ENCODE data around the gene ZNF286A.

Gene ZNF286A

DNA sequence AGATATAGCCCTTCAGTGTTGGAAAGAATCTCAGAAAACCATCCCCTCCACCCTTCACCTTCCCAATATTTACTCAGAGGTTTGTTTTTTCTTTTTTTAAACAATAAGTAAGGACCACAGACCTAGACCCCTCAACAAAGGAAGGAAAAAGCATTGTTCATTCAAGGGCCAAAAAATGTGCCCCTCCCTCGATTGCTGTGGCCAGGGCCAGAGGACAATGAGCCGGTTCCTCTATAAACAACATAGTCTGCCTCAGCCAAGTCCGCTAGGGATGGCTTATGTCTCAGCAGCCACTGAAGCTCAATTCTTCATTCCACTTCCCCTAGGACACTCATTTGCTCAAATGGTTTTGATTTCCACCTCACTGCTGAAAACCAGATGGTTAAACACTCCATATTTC, 39.5 kb upstream of the ZNF286A start:
- no peak overlapping the region for H2BK15ac ChIP-seq (ENCODE audit: low read depth, poor library complexity, severe bottlenecking)
- H2BK120ac ChIP-seq (ENCODE audit: low read depth, low read length), result no peak overlapping the region
- H4K8ac ChIP-seq (ENCODE audit: low read length), result no peak overlapping the region
- H2AK5ac ChIP-seq (ENCODE audit: low read length, severe bottlenecking), result no peak overlapping the region
- no peak overlapping the region for H2BK12ac ChIP-seq (ENCODE audit: low read length in 2 of 2)
- no peak for DNase-seq
- H3K36me3 ChIP-seq (ENCODE audit: control insufficient read depth in 1 of 2, insufficient read depth in 2 of 2, low read depth in 1 of 2, low read length in 2 of 2), result peaks cover 8 to 18% of the 10 kb centered on the region in 2 experiments
- no peak overlapping the region for H3K18ac ChIP-seq (ENCODE audit: low read depth in 1 of 2, low read length in 2 of 2)
- no peak overlapping the region for H4K91ac ChIP-seq (ENCODE audit: low read length)
- no peak overlapping the region for H2BK5ac ChIP-seq (ENCODE audit: low read depth, low read length, poor library complexity, severe bottlenecking)
- H3K23ac ChIP-seq (ENCODE audit: low read length in 2 of 2), result no peak overlapping the region
- no peak overlapping the region for H3K27ac ChIP-seq (ENCODE audit: low read length, poor library complexity, severe bottlenecking)
- H3K4me2 ChIP-seq (ENCODE audit: low read length, poor library complexity, severe bottlenecking), result no peak overlapping the region
- no peak overlapping the region for H2AFZ ChIP-seq (ENCODE audit: low read depth, low read length)
- peaks cover 10% of the 10 kb centered on the region for H3K4me1 ChIP-seq (ENCODE audit: control insufficient read depth, insufficient read depth, low read depth, low read length)
- no peaks in the 10 kb centered on the region for H3K9me3 ChIP-seq (ENCODE audit: control insufficient read depth, low read length)
- WGBS, result 91% methylated on average over 3 of the region's 3 CpGs
- peaks cover 2% of the 10 kb centered on the region for H3K79me1 ChIP-seq (replicated peaks; ENCODE audit: low read length, poor library complexity, severe bottlenecking)
- H3K9ac ChIP-seq (ENCODE audit: low read length), result no peak overlapping the region
- no peak overlapping the region for H3K4ac ChIP-seq (ENCODE audit: low read depth in 1 of 2, low read length in 2 of 2)
- H3K27me3 ChIP-seq (ENCODE audit: control insufficient read depth in 1 of 2, insufficient read depth in 1 of 2, low read length in 2 of 2), result no peaks in the 10 kb centered on the region
- no peak overlapping the region for H3K4me3 ChIP-seq (ENCODE audit: insufficient read depth in 1 of 2, low read depth in 1 of 2, low read length in 2 of 2)
- no peak overlapping the region for H3K14ac ChIP-seq (ENCODE audit: low read length in 2 of 2)

DNA sequence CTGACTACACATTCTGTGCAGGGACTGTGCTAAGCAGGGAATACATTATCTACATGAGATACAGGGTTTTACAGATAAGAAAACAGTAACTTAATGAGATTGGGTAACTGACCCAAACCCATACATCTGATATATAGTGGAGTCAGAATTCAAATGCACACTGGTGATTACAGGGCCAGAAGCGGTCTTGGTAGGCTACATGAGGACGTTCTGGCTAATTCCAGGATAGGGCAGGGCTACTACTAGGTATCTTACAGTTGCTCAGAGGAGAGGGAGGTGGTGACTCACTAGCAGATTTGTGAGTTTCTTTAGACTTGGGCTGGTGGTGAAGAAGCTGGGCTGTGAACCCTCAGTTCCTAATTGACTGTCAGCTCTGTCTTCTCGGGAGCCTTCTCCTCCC, 36.9 kb upstream of the ZNF286A start:
- H3K9ac ChIP-seq (ENCODE audit: low read length), result no peak overlapping the region
- no peaks in the 10 kb centered on the region for H3K27me3 ChIP-seq (ENCODE audit: control insufficient read depth in 1 of 2, insufficient read depth in 1 of 2, low read length in 2 of 2)
- no peak for DNase-seq
- peak overlapping the region in 1 of 2 experiments; percentile 19 for H3K23ac ChIP-seq (ENCODE audit: low read length in 2 of 2)
- H3K18ac ChIP-seq (ENCODE audit: low read depth in 1 of 2, low read length in 2 of 2), result no peak overlapping the region
- H3K9me3 ChIP-seq (ENCODE audit: control insufficient read depth, low read length), result no peaks in the 10 kb centered on the region
- H2AFZ ChIP-seq (ENCODE audit: low read depth, low read length), result no peak overlapping the region
- no peak overlapping the region for H2AK5ac ChIP-seq (ENCODE audit: low read length, severe bottlenecking)
- H3K4me3 ChIP-seq (ENCODE audit: insufficient read depth in 1 of 2, low read depth in 1 of 2, low read length in 2 of 2), result no peak overlapping the region
- H3K79me1 ChIP-seq (replicated peaks; ENCODE audit: low read length, poor library complexity, severe bottlenecking), result peaks cover 2% of the 10 kb centered on the region
- no peak overlapping the region for H2BK12ac ChIP-seq (ENCODE audit: low read length in 2 of 2)
- H3K27ac ChIP-seq (ENCODE audit: low read length, poor library complexity, severe bottlenecking), result no peak overlapping the region
- no peak overlapping the region for H3K4me2 ChIP-seq (ENCODE audit: low read length, poor library complexity, severe bottlenecking)
- peaks cover 8 to 18% of the 10 kb centered on the region in 2 experiments for H3K36me3 ChIP-seq (ENCODE audit: control insufficient read depth in 1 of 2, insufficient read depth in 2 of 2, low read depth in 1 of 2, low read length in 2 of 2)
- H2BK120ac ChIP-seq (ENCODE audit: low read depth, low read length), result no peak overlapping the region
- no peak overlapping the region for H2BK15ac ChIP-seq (ENCODE audit: low read depth, poor library complexity, severe bottlenecking)
- H2BK5ac ChIP-seq (ENCODE audit: low read depth, low read length, poor library complexity, severe bottlenecking), result no peak overlapping the region
- H4K8ac ChIP-seq (ENCODE audit: low read length), result no peak overlapping the region
- H3K4me1 ChIP-seq (ENCODE audit: control insufficient read depth, insufficient read depth, low read depth, low read length), result peaks cover 7% of the 10 kb centered on the region
- 96% methylated on average over 3 of the region's 3 CpGs for WGBS
- H4K91ac ChIP-seq (ENCODE audit: low read length), result no peak overlapping the region
- no peak overlapping the region for H3K14ac ChIP-seq (ENCODE audit: low read length in 2 of 2)
- no peak overlapping the region for H3K4ac ChIP-seq (ENCODE audit: low read depth in 1 of 2, low read length in 2 of 2)

DNA sequence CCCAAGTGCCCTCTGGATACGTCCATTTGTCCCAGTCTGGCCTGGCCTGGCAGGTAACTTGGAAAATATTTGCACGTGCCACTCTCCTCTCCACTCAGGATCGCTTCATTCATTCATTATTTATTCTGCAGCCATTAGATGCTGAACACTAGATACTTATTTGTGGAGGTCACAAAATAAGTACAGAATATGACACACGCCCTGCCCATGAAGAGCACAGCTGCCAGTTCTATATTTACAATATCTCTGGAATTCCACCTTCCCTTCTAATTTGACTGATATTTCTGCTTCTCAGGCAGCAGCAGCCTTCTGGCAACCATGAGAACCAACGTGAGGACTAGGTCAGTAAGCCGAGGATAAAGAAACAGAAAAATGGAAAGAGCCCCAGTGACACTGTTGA, 36.4 kb upstream of the ZNF286A start:
- Histone ChIP-seq H4K91ac (ENCODE audit: low read length) (no peak overlapping the region), H3K27me3 (ENCODE audit: control insufficient read depth in 1 of 2, insufficient read depth in 1 of 2, low read length in 2 of 2) (no peaks in the 10 kb centered on the region), H4K8ac (ENCODE audit: low read length) (no peak overlapping the region), H2AFZ (ENCODE audit: low read depth, low read length) (no peak overlapping the region), H2BK15ac (ENCODE audit: low read depth, poor library complexity, severe bottlenecking) (no peak overlapping the region), H3K23ac (ENCODE audit: low read length in 2 of 2) (no peak overlapping the region), H3K4me2 (ENCODE audit: low read length, poor library complexity, severe bottlenecking) (no peak overlapping the region), H2BK120ac (ENCODE audit: low read depth, low read length) (no peak overlapping the region), H3K14ac (ENCODE audit: low read length in 2 of 2) (no peak overlapping the region), H3K9me3 (ENCODE audit: control insufficient read depth, low read length) (no peaks in the 10 kb centered on the region), H2BK12ac (ENCODE audit: low read length in 2 of 2) (no peak overlapping the region), H2BK5ac (ENCODE audit: low read depth, low read length, poor library complexity, severe bottlenecking) (no peak overlapping the region), H3K36me3 (ENCODE audit: control insufficient read depth in 1 of 2, insufficient read depth in 2 of 2, low read depth in 1 of 2, low read length in 2 of 2) (peaks cover 8 to 18% of the 10 kb centered on the region in 2 experiments), H2AK5ac (ENCODE audit: low read length, severe bottlenecking) (no peak overlapping the region), H3K4me1 (ENCODE audit: control insufficient read depth, insufficient read depth, low read depth, low read length) (peaks cover 7% of the 10 kb centered on the region), H3K18ac (ENCODE audit: low read depth in 1 of 2, low read length in 2 of 2) (no peak overlapping the region), H3K9ac (ENCODE audit: low read length) (no peak overlapping the region), H3K27ac (ENCODE audit: low read length, poor library complexity, severe bottlenecking) (no peak overlapping the region), H3K4me3 (ENCODE audit: insufficient read depth in 1 of 2, low read depth in 1 of 2, low read length in 2 of 2) (no peak overlapping the region), H3K4ac (ENCODE audit: low read depth in 1 of 2, low read length in 2 of 2) (no peak overlapping the region), H3K79me1 (replicated peaks; ENCODE audit: low read length, poor library complexity, severe bottlenecking) (peaks cover 2% of the 10 kb centered on the region)
- 95% methylated on average over 6 of the region's 6 CpGs for WGBS
- DNase-seq, result no peak

DNA sequence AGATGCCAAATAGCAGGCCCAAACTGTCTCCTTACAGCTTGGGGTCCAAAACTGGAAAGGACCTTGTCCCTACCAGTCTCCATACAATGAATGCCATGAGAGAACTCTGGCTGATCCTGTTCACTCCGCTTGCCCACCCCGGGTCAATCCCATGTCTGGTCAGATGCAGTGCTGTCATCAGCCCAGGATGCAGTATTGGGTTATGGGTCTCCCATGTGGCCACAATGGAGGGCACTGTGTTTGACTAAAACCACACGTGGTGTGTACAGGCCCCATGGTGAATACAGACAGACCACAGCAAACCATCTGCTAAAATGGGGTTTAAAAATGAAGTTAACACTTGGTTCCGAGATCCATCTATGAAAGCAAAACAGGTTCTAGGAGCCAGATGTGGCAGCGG, 35.9 kb upstream of the ZNF286A start:
- H3K4ac ChIP-seq (ENCODE audit: low read depth in 1 of 2, low read length in 2 of 2), result no peak overlapping the region
- H2BK120ac ChIP-seq (ENCODE audit: low read depth, low read length), result no peak overlapping the region
- no peak overlapping the region for H3K18ac ChIP-seq (ENCODE audit: low read depth in 1 of 2, low read length in 2 of 2)
- peaks cover 2% of the 10 kb centered on the region for H3K79me1 ChIP-seq (replicated peaks; ENCODE audit: low read length, poor library complexity, severe bottlenecking)
- H2BK12ac ChIP-seq (ENCODE audit: low read length in 2 of 2), result no peak overlapping the region
- H3K4me3 ChIP-seq (ENCODE audit: insufficient read depth in 1 of 2, low read depth in 1 of 2, low read length in 2 of 2), result no peak overlapping the region
- H2AK5ac ChIP-seq (ENCODE audit: low read length, severe bottlenecking), result no peak overlapping the region
- no peak overlapping the region for H3K14ac ChIP-seq (ENCODE audit: low read length in 2 of 2)
- H3K4me1 ChIP-seq (ENCODE audit: control insufficient read depth, insufficient read depth, low read depth, low read length), result peaks cover 7% of the 10 kb centered on the region
- 96% methylated on average over 5 of the region's 5 CpGs for WGBS
- H2BK5ac ChIP-seq (ENCODE audit: low read depth, low read length, poor library complexity, severe bottlenecking), result no peak overlapping the region
- H3K9me3 ChIP-seq (ENCODE audit: control insufficient read depth, low read length), result no peaks in the 10 kb centered on the region
- no peak overlapping the region for H2BK15ac ChIP-seq (ENCODE audit: low read depth, poor library complexity, severe bottlenecking)
- no peak overlapping the region for H4K8ac ChIP-seq (ENCODE audit: low read length)
- peaks cover 8 to 14% of the 10 kb centered on the region in 2 experiments for H3K36me3 ChIP-seq (ENCODE audit: control insufficient read depth in 1 of 2, insufficient read depth in 2 of 2, low read depth in 1 of 2, low read length in 2 of 2)
- no peak for DNase-seq
- no peak overlapping the region for H4K91ac ChIP-seq (ENCODE audit: low read length)
- H3K4me2 ChIP-seq (ENCODE audit: low read length, poor library complexity, severe bottlenecking), result no peak overlapping the region
- H3K27ac ChIP-seq (ENCODE audit: low read length, poor library complexity, severe bottlenecking), result no peak overlapping the region
- no peak overlapping the region for H2AFZ ChIP-seq (ENCODE audit: low read depth, low read length)
- no peak overlapping the region for H3K9ac ChIP-seq (ENCODE audit: low read length)
- no peak overlapping the region for H3K23ac ChIP-seq (ENCODE audit: low read length in 2 of 2)
- H3K27me3 ChIP-seq (ENCODE audit: control insufficient read depth in 1 of 2, insufficient read depth in 1 of 2, low read length in 2 of 2), result no peaks in the 10 kb centered on the region

Measured in mesenchymal stem cell (in vitro differentiated cells and primary cell).